ENCODE data around the gene ELL.

ELL gene

DNA sequence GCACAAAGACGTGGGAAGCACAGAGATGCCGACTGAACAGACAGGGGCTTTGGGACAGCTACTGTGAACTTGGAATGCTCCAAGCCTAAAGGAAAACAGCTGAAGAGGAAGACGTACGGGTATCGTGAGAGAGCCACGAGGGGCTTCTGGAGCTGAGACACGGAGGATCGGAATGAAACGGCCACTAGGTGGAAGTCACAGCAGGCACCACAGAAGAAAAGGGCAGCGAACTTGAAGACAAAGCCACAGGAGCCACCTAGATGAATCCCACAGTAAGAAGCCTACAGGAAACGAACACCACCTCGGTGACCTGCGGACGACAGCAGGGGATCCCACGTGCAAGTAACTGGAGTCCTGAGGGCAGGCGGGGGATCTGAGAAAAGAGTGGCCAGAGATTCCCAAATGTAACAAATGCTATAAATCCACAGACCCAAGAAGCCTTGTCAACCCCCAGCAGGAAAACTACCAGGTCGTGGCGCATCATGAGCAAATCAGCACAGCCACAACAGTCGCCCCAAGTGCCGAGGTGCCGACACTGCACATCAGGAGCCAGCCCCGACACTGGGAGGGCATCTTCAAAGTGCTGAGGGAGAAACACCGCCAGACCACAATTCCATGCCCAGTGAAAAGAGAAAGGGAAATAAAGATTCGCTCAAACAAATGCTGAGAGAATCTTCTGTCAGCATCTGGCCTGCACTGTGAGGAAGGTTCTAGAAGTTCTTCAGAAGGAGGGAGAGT lies 44.7 kb downstream of the ELL start:
- DNase-seq (ENCODE audit: low read depth, low spot score): no peak
- H3K4me3 ChIP-seq (ENCODE audit: low read length): no peak overlapping the region

DNA sequence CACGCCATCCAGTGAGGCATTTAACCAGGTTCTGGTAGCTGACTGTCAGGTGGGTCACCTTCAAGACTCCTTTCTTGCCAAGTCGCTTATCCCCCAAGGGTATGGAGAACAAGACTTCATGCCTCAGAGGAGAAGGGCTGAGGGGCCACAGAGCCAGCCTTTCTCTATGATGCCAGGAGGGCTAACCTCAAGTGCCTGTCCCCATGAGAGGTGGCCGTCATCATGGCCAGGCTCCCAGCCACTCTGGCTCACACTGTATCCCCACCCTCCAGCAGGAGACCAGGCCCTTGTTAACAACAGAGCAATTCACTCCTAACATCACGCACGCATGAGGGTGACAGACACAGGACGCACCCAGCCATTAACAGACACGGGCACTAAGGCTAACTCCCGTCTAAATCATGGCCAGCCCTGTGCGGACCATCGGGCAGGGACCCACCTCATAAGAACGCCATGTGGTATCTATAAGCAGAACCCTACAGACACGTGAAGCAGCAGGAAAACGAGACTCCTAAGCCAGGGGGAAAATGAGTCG lies 45.3 kb downstream of the ELL start:
- no peak for DNase-seq (ENCODE audit: low read depth, low spot score)
- H3K4me3 ChIP-seq (ENCODE audit: low read length): no peak overlapping the region

DNA sequence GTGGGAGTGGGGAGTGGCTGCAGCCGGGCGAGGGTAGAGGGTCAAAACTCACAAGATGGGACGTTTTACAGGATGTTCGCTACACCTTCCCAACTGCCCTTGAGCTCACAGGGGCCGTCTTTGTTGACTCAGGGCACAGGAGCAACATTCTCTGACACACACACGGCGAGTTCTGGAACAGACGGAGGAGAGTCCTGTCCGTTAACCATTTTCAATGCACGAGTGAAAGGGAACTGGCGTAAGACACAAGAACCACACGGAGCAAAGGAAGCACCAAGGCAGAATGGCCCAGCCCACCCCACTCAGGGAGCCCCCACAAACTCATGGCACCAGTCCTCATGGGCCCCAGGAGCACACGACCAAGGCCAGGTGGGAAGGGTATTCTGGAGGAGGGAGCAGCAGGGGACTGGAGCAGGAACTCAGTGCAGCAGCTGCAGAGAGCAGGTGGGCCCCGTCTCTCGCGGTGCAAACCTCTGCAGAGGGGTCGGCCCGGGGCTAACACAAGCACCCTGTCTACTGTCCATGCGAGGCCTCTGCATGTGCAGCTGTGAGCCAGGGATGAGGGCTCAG lies 46.0 kb downstream of the ELL start:
- no peak for DNase-seq (ENCODE audit: low read depth, low spot score)
- no peak overlapping the region for H3K4me3 ChIP-seq (ENCODE audit: low read length)

DNA sequence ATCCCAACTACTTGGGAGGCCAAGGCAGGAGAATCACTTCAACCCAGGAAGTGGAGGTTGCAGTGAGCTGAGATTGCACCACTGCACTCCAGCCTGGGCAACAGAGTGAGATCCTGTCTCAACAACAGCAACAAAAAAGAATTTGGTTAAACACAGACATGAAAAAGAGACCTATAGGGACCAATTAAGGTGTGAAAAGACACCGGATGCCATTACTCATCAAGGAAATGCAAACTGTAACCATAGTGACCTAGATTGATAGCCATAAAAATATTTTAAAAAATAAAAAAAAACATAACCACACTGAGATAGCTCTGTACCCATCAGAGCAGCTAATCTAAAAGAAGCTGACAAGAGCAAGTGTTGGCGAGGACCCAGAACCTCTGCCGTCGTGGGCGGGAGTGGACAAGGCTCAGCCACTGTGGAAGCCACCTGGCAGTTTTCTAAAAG lies 46.8 kb downstream of the ELL start:
- H3K4me3 ChIP-seq (ENCODE audit: low read length): no peak overlapping the region
- DNase-seq (ENCODE audit: low read depth, low spot score): no peak

DNA sequence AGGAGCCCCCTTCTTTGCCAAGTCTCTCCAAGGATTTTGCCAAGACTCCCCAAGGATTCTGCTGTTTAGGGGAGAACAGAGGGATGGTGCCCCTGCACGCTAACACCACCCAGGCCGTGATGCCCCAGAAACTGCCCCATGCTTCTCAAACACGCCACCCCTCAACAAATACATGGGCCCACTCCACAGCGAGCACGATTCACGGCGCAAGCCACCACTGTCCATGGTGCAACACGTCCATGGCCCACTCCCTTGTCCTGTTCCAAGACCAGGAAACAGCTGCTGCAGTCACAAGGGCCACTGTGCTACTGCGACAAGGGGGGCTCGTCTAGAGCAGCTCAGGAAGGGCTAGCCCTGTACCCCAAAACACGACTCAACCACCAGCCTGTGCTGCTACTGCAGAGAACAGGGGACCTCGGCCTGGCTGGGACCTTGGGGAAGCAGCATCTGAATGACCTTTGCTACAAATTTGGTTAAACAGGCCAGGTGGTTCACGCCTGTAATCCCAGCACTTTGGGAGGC lies 47.4 kb downstream of the ELL start:
- no peak for DNase-seq (ENCODE audit: low read depth, low spot score)
- H3K4me3 ChIP-seq (ENCODE audit: low read length): no peak overlapping the region

DNA sequence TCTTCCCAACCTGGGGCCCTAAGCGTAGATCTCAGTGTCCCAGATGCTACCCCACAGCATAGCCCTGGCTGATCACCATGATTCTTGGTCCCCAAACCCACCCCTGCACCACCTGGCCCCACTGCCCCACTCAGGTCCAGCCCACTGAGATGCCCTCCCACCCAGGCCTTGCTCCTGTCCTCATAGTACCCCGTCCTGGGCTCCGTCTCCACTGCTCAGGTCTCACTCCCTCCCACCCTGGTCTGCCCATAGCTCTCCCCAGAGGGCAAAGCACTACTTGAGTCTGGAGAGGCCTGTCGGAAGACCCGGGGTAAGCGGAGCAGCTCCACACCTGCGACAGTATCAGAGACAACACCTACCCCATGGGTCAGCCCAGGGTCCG lies 48.2 kb downstream of the ELL start:
- no peak for DNase-seq (ENCODE audit: low read depth, low spot score)
- no peak overlapping the region for H3K4me3 ChIP-seq (ENCODE audit: low read length)

DNA sequence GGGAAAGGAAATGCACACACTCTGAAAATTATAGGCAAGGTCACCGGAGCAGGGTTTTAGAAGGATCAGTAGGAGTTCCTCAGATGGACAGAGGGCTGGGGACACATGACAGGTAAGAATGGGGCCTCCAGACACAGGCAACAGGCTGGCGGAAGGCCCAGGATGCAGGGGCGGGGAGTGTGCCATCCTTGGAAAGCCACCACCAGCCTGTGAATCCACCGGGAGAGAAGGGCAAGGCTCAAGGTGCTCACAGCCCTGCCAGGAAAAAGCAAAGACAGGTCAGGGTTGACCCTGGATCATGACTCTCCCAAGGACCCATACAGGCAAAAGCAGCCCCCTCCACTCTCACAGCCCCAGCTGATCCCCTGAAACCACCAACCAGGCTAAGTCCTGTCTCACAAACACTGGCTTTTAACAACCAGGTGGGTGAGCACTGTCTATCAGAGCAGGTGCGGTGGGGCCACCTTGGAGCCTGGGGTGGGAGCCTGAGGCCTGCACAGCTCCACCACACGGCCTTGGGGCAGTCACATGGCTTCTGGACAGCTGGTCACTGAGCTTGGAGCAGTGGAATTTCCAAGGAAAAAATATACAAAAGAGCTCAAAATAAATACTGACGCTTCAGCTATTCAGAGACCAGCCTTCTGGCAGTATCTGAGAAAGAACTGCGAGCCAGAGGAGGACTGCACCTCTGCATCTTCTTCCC lies 48.7 kb downstream of the ELL start:
- no peak for DNase-seq (ENCODE audit: low read depth, low spot score)
- no peak overlapping the region for H3K4me3 ChIP-seq (ENCODE audit: low read length)

DNA sequence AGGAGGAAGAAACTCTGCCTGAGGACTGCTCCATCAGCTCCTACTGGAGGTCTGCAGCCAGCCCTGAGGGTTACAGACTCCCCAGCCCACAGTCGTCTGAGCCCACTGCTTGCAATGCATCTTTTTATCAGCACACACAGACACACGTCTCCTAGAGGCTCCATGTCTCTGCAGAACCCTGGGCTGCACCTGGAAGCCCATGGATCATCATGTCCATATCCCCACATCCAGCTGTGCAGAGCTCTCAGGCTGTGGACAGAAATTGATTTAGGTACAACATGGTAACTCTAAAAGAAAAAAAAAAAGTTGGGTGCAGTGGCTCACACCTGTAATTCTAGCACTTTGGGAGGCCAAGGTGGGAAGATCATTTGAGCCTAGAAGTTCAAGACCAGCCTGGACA lies 51.1 kb downstream of the ELL start:
- no peak for DNase-seq (ENCODE audit: low read depth, low spot score)
- H3K4me3 ChIP-seq (ENCODE audit: low read length): no peak overlapping the region

DNA sequence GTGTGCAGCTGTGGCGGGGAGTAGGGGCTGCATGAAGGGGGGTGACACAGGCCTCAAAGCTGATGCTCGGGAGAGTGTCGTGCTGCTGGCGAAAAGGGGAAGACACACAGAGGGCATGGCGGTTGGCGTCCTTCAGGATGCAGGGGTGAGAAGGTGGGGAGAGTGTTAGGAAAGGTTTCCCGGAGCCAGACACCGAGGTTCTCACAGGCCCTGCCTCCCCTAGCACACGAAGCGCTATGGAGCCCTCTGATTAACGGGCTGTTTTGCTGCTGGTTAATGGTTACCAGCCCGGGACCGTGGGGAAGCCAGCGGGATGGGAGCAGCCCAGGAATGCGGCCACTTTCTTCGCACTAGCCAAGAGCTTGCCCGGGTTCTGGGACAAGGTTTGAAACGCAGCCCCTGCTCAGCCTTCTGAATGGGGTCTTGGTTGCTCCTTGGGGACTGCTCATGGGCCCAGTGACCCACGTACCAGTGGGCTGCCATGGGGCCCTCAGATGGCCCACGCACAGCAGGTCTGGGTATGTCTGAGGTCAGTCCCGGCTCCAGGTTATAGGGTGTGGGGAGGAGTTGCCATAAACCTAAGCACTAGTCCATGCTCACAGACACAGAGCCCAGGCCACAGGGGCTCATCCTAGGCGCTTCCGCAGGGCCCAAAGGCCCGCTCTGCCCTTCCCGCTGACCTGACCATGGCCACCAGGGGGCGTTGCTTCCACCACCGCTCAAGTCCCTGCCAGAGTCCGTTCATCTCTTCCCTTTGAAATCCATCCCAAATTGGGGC lies 52.6 kb downstream of the ELL start:
- peak; percentile 37 for DNase-seq (ENCODE audit: low read depth, low spot score)
- H3K4me3 ChIP-seq (ENCODE audit: low read length): no peak overlapping the region

DNA sequence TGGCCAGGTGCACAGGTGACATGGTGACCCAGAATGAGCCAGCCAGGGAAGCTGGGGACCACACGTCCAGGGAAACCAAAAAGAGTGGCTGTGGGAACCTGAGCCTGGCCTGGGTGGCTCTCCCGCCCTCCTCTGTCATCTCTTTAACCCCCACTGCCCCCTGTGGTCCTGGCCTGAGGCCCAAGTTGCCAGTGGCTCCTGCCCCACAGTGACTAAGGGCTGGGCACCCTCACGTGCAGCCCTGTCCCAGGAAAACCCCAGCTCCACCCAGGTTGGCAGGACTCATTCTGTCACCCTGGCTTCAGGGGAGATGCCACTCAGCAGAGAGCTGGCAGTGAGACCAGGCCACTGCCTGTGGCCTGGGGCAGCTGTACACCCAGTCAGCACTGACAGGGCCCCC lies 53.4 kb downstream of the ELL start:
- no peak for DNase-seq (ENCODE audit: low read depth, low spot score)
- H3K4me3 ChIP-seq (ENCODE audit: low read length): no peak overlapping the region

DNA sequence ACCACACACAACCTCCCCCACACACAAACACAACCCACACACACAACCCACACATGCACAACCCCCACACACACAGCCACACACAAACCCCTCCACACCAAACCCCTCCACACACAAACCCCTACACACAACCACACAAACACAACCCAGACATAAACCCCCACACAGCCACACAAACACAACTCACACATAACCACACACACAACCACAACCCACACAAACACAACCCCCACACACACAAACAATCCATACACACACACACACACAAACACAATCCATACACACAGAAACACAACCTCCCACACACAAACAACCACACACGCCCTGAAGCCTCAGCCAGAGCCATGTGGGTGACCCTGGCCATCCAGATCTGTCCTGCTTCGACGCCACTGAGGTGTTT lies 53.9 kb downstream of the ELL start:
- no peak for DNase-seq (ENCODE audit: low read depth, low spot score)
- H3K4me3 ChIP-seq (ENCODE audit: low read length): no peak overlapping the region

DNA sequence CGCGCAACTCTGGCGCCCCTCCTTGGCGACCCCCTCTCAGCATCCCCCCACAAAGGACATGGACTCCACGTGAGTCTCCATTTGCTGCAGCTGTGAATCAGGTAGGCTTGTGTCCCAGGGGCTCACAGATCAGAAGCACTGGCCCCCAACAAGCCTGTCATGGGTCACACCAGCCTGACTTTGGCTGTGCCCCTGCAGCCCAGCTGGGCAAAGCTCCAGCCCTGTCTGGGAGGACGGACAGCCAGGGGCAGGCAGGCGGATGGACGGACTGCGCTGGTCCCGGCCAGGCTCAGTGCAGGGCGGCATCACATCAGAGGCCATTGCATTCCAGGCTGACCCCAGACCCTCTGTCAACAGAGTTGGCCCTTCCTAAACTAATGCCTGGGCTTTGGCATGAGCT lies 55.5 kb downstream of the ELL start:
- H3K4me3 ChIP-seq (ENCODE audit: low read length): no peak overlapping the region
- no peak for DNase-seq (ENCODE audit: low read depth, low spot score)

DNA sequence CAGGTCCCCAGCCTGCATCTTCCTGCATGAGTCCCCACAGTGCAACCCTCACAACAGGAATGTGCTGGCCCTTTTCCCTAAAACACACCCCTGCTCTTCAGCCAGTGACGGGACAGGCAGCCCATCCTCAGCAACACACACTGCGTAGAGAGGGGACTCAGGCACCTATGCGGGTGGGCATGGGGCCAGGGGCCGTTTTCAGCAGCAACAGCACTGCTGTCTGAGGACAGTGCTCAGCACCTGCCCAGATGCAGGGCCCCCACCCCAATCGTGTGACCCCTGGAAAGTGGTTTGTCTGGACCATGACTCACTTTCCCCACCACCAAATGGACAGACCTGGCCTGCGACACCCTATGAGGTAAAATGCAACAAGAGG lies 55.9 kb downstream of the ELL start:
- no peak for DNase-seq (ENCODE audit: low read depth, low spot score)
- H3K4me3 ChIP-seq (ENCODE audit: low read length): no peak overlapping the region

DNA sequence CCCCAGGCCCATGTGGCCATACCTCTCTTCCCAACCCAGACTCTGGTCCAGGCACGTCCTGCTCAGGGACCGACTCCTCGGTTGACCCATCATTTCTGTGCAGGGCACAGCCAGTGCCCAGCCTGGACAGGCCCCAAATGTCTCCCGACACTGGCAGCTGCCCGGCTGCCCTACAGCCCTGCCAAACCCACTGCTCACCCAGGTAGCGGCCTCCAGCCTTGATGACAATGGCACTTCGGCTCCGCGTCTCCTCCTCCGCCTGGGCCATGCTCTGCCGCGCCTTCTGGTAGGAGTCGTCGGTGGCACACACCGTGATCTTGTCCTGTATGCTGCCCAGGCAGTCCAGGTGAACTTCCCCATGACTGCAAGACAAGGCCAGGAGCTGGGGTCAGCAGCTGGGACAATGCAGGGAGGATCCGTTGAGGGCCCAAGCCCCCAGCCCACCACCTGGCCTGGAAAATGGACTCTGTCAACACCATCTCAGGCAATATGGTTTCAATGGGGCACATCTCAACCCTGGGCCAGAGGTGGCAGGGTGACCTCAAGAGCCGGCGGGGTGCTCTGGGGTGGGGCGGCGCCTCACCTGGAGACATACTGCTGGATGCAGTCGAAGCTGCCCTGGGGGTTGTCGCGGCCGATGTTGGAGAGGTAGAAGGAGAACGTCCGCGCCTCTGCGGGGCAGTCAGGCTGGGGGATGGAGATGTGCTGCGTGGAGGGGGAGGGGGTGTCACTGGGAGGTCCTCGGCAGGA lies 56.5 kb downstream of the ELL start:
- no peak overlapping the region for H3K4me3 ChIP-seq (ENCODE audit: low read length)

DNA sequence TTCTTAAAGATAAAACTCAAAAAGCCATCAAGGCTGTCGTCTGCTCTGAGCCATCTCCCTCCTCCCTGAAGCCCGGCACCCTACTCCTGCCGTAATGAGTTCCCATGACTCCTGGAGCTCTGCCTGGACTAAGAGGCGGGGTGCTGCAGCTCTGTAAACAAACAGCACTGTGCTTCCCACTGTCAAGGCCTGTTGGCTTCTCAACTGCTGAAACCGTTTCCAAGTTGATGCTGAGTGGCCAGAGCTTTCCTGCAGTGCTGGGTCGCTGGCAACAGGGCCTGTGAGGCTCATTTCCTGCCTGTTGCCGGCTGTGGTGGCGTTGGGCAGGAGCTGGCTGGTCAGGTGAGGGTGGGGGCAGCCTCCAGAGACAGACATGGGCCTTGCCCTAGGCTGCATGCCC lies 57.2 kb downstream of the ELL start:
- no peak overlapping the region for H3K4me3 ChIP-seq (ENCODE audit: low read length)
- DNase-seq (ENCODE audit: low read depth, low spot score): no peak

More for the DNA sequence above, 56.5 kb downstream of the ELL start:
- DNase-seq (ENCODE audit: low read depth, low spot score): no peak

DNA sequence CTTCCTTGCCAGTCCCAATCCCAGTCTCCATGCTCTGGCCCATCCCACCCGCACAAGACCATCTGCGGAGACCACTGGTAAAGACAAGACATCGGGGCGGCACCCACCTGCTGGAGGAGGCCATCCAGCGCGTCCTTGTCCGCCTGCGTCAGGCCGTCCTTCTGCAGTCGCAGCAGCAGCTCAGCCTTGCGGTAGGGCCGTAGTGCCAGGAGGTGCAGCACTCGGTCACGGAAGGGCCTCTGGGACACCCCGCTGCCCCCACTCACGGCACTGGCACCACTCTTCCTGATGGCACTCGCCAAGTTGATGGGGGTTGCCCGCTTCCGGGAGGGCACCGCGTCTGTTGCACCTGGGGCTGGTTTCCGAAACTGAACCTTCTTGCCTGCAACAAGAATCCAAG lies 60.4 kb downstream of the ELL start:
- no peak for DNase-seq (ENCODE audit: low read depth, low spot score)
- no peak overlapping the region for H3K4me3 ChIP-seq (ENCODE audit: low read length)

DNA sequence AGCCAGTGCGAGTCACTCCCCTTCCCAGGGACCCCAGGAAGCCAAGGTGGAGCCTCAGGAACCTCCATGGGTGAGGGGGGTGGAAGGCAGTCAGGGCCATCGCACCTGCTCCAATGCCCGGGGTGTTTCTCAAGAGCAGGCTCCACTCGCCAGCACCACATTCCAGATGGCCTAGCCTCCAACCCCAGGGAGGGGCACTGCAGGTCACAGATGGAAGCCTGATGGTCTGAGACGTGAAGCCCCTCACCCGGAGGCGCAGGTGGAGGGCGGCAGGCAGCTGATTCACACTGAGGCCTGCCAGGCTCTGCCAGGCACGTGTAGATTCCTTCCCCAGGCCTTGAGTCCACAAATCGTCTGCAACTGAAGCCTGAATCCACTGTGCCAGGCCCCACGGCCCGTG lies 61.0 kb downstream of the ELL start:
- DNase-seq (ENCODE audit: low read depth, low spot score): no peak

DNA sequence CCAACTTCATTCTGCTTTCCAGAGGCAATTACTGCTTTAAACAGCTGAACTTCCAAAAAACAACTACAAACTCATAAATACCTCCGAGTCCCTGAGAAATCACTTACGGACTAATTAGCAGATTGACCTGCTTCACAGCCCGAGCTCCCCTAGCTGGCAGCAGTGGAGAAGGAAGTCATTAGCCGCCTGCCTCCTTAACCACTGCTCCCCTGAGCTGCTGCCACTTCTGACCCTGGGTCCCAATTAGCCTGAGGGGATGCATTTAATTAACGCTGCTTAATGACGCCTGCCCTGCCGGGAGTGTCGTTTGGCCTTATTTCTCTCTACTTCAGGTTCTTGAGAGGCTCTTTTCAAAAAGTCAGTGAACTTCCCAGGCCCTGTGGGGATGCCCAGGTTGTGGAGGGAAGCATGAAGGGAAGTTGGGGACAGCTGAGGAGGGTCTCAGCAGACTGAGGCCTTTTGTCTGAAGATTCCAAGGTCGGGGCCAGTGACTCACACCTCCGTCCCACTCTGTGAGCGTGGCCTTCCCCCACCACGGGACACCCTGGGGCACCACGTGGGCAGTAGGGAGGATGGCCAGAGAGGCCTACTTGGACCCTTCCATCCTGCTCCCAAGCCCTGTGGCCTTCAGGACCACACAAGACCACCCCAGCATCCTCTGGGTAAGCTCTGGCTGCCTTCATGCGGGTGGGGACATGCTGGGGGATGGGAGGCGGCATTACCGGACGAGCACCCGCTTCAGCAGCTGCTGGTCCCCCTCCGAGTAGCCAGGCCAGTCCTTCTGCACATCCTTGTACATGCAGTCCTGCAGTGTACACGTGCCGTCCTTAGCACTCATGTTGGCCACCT lies 64.2 kb downstream of the ELL start:
- DNase-seq (ENCODE audit: low read depth, low spot score): no peak
- H3K4me3 ChIP-seq (ENCODE audit: low read length): no peak overlapping the region

More for the DNA sequence above, 61.0 kb downstream of the ELL start:
- no peak overlapping the region for H3K4me3 ChIP-seq (ENCODE audit: low read length)

All from Jurkat, Clone E6-1 (cell line).